RWPE2 (cell line): Measurements from ENCODE around the gene EFCAB5.
A peak's percentile ranks its signal among the peaks of the same experiment; 100 is the strongest.

ENCODE experiments used
- ATAC-seq: fragments of 200-7000 bp; cut with Tn5 transposase; 3 replicates; pipeline ENCODE4 v1.9.1; 2021; ENCODE audit warnings: low read depth
- DNase-seq: peaks from one replicate; pipeline ENCODE4 v3.0.0-alpha.2; 2020; ENCODE audit warnings: low spot score
- H3K27ac ChIP-seq: fragments of 450-650 bp; 2 replicates; pipeline ENCODE4 v1.5.1; 2017; ENCODE audit warnings: mild to moderate bottlenecking; ENCODE audit not compliant: poor library complexity, severe bottlenecking
- H3K27me3 ChIP-seq: fragments of 250-450 bp; sonication (Bioruptor Pico); 2 replicates; pipeline ENCODE4 v1.5.1; 2021; ENCODE audit warnings: mild to moderate bottlenecking, moderate library complexity; ENCODE audit not compliant: insufficient read depth, poor library complexity, severe bottlenecking
- H3K36me3 ChIP-seq: fragments of 250-450 bp; sonication (Bioruptor Pico); 2 replicates; pipeline ENCODE4 v1.5.1; 2020; ENCODE audit warnings: low read depth, mild to moderate bottlenecking, moderate library complexity
- H3K4me1 ChIP-seq: fragments of 250-450 bp; sonication (Bioruptor Pico); 2 replicates; pipeline ENCODE4 v1.5.1; 2021; ENCODE audit warnings: mild to moderate bottlenecking, moderate library complexity; ENCODE audit not compliant: insufficient read depth, poor library complexity, severe bottlenecking
- H3K4me3 ChIP-seq: fragments of 250-450 bp; sonication (Bioruptor Pico); 2 replicates; pipeline ENCODE4 v1.5.1; 2021; ENCODE audit warnings: mild to moderate bottlenecking, moderate library complexity; ENCODE audit not compliant: severe bottlenecking
- H3K9me3 ChIP-seq: fragments of 250-450 bp; sonication (Bioruptor Pico); 2 replicates; pipeline ENCODE4 v1.5.1; 2021; ENCODE audit warnings: mild to moderate bottlenecking, moderate library complexity; ENCODE audit not compliant: severe bottlenecking
- TF ChIP-seq, protein P1 (sequence below): fragments of 450-650 bp; IDR thresholded peaks from one replicate; pipeline ENCODE4 v1.5.1; 2017; ENCODE audit warnings: mild to moderate bottlenecking, moderate library complexity; ENCODE audit not compliant: poor library complexity, severe bottlenecking

The EFCAB5 gene

DNA sequence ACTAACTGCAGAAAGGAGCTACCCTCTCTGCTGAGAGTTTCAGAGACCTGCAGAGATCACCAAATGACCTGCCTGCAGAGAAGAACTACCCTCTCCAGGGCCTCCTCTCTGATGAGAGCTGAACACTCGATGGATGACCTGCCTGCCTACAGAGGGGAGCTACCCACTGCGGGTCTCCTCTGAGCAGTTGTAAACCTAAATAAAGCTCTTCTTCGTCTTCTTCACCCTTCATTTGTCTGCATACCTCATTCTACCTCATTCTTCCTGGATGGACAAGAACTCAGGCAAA is 35.6 kb upstream of the EFCAB5 start:
- TF ChIP-seq, protein P1, sequence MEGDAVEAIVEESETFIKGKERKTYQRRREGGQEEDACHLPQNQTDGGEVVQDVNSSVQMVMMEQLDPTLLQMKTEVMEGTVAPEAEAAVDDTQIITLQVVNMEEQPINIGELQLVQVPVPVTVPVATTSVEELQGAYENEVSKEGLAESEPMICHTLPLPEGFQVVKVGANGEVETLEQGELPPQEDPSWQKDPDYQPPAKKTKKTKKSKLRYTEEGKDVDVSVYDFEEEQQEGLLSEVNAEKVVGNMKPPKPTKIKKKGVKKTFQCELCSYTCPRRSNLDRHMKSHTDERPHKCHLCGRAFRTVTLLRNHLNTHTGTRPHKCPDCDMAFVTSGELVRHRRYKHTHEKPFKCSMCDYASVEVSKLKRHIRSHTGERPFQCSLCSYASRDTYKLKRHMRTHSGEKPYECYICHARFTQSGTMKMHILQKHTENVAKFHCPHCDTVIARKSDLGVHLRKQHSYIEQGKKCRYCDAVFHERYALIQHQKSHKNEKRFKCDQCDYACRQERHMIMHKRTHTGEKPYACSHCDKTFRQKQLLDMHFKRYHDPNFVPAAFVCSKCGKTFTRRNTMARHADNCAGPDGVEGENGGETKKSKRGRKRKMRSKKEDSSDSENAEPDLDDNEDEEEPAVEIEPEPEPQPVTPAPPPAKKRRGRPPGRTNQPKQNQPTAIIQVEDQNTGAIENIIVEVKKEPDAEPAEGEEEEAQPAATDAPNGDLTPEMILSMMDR, result no peak
- no peak overlapping the region for H3K27ac ChIP-seq
- no peak for ATAC-seq
- no peaks in the 10 kb centered on the region for H3K36me3 ChIP-seq
- H3K27me3 ChIP-seq, result no peaks in the 10 kb centered on the region
- peaks cover 3% of the 10 kb centered on the region for H3K9me3 ChIP-seq
- H3K4me1 ChIP-seq, result peaks cover 8% of the 10 kb centered on the region
- no peak overlapping the region for H3K4me3 ChIP-seq
- DNase-seq, result no peak

DNA sequence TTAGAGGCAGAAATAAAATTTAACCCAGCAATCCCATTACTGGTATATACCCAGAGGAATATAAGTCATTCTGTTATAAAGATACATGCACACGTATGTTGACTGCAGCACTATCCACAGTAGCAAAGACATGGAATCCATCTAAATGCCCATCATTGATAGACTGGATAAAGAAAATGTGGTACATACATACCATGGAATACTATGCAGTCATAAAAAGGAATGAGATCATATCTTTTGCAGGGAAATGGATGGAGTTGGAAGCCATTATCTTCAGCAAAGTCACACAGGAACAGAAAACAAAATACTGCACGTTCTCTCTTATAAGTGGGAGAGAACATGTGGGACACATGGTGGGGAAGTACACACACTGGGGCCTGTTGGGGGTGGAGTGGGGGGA is 34.5 kb upstream of the EFCAB5 start:
- Histone ChIP-seq H3K27ac (no peak overlapping the region), H3K36me3 (no peaks in the 10 kb centered on the region), H3K4me3 (no peak overlapping the region), H3K27me3 (no peaks in the 10 kb centered on the region), H3K9me3 (peaks cover 3% of the 10 kb centered on the region), H3K4me1 (peaks cover 8% of the 10 kb centered on the region)
- no peak for ATAC-seq
- TF ChIP-seq, protein P1, result no peak
- no peak for DNase-seq

DNA sequence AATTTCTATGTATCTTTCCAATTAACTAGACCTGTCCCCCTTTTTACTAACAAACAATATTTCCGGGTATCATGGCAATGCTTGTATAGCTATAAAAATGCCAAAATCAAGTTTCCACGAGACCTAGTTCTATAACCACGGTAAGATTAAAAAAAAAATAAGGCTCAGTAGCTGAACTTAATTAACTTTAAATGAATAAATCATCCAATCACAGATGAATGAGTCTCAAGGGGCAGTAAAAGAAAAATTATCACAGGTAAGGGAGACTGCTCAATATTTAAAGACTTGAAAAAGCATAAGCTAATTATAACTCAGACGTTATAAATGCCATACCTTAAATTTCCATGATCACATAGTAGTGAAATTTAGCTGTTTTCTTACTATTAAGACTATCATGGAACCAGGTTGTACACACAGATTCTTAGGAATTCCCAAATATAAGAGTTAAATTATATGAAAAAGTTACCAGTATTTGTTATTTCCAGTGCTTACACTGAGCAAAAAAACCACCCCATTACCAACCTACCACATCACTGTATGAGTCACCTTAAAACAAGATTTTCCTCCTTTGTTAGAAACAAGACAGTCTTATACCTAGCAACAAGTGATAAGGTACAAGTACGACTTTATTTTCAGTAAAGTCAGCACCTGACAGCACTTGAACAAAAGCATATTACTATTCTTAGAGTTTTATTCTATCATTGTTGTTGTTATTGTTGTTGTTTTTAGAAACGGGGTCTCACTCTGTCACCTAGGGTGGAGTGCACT is 32.0 kb upstream of the EFCAB5 start:
- no peak overlapping the region for H3K4me3 ChIP-seq
- peak; percentile 84 for ATAC-seq
- DNase-seq, result no peak
- no peaks in the 10 kb centered on the region for H3K36me3 ChIP-seq
- H3K27me3 ChIP-seq, result no peaks in the 10 kb centered on the region
- peaks cover 3% of the 10 kb centered on the region for H3K9me3 ChIP-seq
- H3K27ac ChIP-seq, result no peak overlapping the region
- peaks cover 8% of the 10 kb centered on the region for H3K4me1 ChIP-seq
- TF ChIP-seq, protein P1, result no peak

DNA sequence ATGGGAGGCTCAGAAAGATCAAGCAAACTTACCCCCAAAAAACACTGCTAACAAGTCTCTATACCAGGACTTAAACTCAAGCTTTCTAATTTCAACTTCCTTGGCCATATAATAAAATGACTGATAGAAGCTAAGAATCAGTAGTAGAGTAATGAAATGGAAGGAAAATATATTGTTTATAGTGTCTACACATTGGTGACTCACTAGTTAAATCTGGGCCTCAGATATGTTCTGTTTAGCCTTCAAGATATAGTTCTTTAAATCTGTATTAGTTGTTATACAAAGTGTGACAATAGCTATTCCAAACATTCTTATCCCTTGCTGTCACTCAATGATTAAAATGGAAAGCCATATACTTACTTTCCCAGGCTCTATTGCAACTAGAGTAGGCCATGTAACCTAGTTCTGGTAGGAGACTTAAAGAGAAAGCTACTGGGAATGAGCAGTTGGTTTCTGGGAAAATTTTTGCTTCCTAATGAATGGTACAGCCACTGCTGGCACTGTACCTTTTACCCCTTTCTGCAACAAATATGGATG is 29.7 kb upstream of the EFCAB5 start:
- no peak for DNase-seq
- Histone ChIP-seq H3K36me3 (no peaks in the 10 kb centered on the region), H3K27ac (no peak overlapping the region), H3K4me1 (peaks cover 8% of the 10 kb centered on the region), H3K27me3 (no peaks in the 10 kb centered on the region), H3K4me3 (no peak overlapping the region), H3K9me3 (no peaks in the 10 kb centered on the region)
- ATAC-seq, result no peak
- TF ChIP-seq, protein P1, result no peak

DNA sequence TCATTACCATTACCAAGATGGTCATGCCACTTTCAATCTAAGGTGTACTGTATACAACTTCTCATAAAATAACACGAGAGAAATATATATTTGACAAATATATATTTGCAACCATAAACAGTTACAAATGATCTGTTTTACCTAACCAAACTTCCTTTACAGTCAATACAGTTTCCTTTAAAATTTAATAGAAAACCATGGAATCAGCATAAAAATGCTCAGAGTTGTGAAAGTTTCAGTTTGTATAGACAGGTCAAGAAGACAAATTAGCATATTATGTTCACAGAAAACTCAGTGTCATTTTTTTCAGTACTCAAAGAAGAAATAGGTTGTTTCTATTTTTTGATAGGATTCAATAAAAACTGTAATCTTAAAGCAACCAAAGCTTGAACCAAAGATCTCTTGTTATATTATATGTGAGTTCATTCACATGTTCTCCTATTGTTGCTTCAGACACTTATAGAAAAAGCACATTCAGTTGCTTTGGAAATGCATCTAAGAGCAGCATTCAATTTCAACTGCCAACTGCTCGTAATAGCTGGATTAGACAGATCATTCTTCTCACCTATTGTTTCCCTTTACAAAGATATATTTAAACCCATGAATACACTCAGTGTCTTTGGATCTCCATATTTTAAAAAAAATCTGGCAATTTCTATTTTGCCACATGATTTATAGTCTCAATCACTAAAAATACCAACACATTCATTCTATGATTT is 26.5 kb upstream of the EFCAB5 start:
- Histone ChIP-seq H3K27me3 (no peaks in the 10 kb centered on the region), H3K36me3 (no peaks in the 10 kb centered on the region; the same call in 1 of the 2 replicates), H3K4me1 (peaks cover 21% of the 10 kb centered on the region), H3K4me3 (no peak overlapping the region), H3K9me3 (no peaks in the 10 kb centered on the region), H3K27ac (no peak overlapping the region)
- DNase-seq (no peak), ATAC-seq (no peak)
- TF ChIP-seq, protein P1, result no peak
